Measurements from ENCODE around the gene HTR2A.

DNA sequence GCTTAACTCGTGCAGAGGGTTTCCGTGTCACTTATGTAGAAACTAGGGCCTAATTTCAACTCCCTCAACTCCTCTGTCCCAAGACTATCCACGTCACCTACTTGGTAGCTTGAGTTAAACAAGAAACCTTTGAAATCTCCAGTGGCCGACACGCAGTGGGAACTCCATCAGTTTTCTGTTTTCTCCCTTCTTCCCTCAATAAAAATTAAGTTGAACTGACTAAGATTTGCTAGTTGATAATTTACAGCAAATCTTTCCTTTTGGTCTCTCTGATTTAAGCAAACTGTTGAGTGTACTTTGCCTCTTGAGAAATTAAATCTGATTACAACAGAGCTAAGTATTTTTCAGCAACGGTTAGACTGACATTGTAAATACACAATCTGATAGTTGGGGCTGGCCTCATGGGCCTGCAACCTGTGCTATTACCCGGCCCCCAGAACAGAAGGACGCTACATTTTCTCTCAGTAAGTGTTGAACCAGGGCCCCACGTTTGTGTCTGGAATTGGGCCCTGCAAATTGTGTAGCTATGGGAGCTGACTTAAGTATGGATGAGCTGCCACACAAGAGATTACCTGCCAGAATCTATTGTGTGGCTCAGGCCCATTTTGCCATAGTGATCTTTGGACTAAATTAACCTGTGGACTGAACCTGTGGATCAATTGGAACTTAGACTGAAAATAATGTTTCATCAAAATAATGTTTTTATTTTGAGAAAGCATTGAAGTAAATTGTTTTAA, 99.2 kb downstream of the HTR2A start:
- no peak for TF ChIP-seq POLR2AphosphoS5 (IDR thresholded peaks at IDR 0.05; ENCODE audit: insufficient read depth in 1 of 2, low read depth in 1 of 2)
- TF ChIP-seq, protein P1, sequence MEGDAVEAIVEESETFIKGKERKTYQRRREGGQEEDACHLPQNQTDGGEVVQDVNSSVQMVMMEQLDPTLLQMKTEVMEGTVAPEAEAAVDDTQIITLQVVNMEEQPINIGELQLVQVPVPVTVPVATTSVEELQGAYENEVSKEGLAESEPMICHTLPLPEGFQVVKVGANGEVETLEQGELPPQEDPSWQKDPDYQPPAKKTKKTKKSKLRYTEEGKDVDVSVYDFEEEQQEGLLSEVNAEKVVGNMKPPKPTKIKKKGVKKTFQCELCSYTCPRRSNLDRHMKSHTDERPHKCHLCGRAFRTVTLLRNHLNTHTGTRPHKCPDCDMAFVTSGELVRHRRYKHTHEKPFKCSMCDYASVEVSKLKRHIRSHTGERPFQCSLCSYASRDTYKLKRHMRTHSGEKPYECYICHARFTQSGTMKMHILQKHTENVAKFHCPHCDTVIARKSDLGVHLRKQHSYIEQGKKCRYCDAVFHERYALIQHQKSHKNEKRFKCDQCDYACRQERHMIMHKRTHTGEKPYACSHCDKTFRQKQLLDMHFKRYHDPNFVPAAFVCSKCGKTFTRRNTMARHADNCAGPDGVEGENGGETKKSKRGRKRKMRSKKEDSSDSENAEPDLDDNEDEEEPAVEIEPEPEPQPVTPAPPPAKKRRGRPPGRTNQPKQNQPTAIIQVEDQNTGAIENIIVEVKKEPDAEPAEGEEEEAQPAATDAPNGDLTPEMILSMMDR (IDR thresholded peaks at IDR 0.05) = no peak
